ENCODE data around the gene RASL10A.

DNA sequence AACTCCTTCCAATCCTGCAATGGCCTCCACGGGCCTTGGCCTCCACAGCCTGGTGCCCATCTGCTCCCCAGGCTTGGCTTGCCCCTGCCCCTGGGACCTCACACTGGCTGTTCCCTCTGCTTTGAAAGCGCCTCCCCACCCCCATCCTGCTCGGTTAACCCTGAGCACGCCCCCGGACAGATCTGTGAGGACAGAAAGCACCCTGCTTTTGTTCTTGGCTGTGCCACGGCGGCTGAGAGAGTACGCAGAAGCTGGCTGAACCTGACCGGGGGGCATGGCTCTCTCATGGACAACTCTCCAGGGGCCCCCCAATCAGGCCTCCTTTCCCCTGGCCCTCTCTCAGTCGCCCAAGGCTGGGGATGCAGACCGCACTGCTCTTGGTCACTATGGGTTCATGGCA, 20.2 kb upstream of the RASL10A start:
- TF ChIP-seq, protein P1, sequence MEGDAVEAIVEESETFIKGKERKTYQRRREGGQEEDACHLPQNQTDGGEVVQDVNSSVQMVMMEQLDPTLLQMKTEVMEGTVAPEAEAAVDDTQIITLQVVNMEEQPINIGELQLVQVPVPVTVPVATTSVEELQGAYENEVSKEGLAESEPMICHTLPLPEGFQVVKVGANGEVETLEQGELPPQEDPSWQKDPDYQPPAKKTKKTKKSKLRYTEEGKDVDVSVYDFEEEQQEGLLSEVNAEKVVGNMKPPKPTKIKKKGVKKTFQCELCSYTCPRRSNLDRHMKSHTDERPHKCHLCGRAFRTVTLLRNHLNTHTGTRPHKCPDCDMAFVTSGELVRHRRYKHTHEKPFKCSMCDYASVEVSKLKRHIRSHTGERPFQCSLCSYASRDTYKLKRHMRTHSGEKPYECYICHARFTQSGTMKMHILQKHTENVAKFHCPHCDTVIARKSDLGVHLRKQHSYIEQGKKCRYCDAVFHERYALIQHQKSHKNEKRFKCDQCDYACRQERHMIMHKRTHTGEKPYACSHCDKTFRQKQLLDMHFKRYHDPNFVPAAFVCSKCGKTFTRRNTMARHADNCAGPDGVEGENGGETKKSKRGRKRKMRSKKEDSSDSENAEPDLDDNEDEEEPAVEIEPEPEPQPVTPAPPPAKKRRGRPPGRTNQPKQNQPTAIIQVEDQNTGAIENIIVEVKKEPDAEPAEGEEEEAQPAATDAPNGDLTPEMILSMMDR (IDR thresholded peaks at IDR 0.05), result no peak
- no peak for TF ChIP-seq POLR2A (IDR thresholded peaks at IDR 0.05)

Measured in Peyer's patch (tissue), 4 donors.